ENCODE results near the gene CCDC12.

- TF ChIP-seq CTCF (IDR thresholded peaks at IDR 0.05) (no peak), EP300 (IDR thresholded peaks at IDR 0.05) (no peak)
These were observed 33.7 kb upstream of the CCDC12 start for GRCh38 chr3:47010111-47010712.

Measured in suprapubic skin (tissue), 3 donors.